Loucy (cell line): Measurements from ENCODE around the gene LRRC14B.

Experiments used
- CTCF ChIP-seq: fragments of 200-600 bp; sonication (generic); conservative IDR thresholded peaks from 2 replicates; pipeline ENCODE4 v1.5.1; 2014; ENCODE audit warnings: mild to moderate bottlenecking, antibody characterized with exemption, low read length
- EZH2phosphoT487 ChIP-seq: fragments of 200-600 bp; IDR thresholded peaks from 2 replicates; pipeline ENCODE4 v1.6.1; 2018; ENCODE audit warnings: antibody characterized with exemption, mild to moderate bottlenecking, moderate library complexity, borderline replicate concordance

GRCh38 chr5:213803-214395 is 22.6 kb downstream of the LRRC14B start:
- TF ChIP-seq CTCF (no peak), EZH2phosphoT487 (no peak)
